KMS-11 (cell line): ENCODE results near the gene AMIGO3.

ENCODE experiments used
- H2AFZ ChIP-seq: fragments of 200-600 bp; sonication (generic); 2 replicates; pipeline ENCODE4 v1.6.1; 2016; ENCODE audit warnings: antibody characterized with exemption, mixed run types, low read depth
- H3K27ac ChIP-seq: fragments of 200-600 bp; sonication (generic); 2 replicates; pipeline ENCODE4 v1.6.1; 2016; ENCODE audit warnings: mild to moderate bottlenecking, mixed run types
- H3K27me3 ChIP-seq: fragments of 200-600 bp; sonication (generic); 2 replicates; pipeline ENCODE4 v1.6.1; 2017; ENCODE audit warnings: mild to moderate bottlenecking, low read depth, mixed run types, moderate library complexity; ENCODE audit not compliant: insufficient read depth
- H3K36me3 ChIP-seq: fragments of 200-600 bp; sonication (generic); 2 replicates; pipeline ENCODE4 v1.6.1; 2017; ENCODE audit warnings: mild to moderate bottlenecking, mixed run types; ENCODE audit not compliant: insufficient read depth
- H3K4me1 ChIP-seq: fragments of 200-600 bp; sonication (generic); 2 replicates; pipeline ENCODE4 v1.6.1; 2016; ENCODE audit warnings: mild to moderate bottlenecking, low read depth, mixed run types; ENCODE audit not compliant: poor library complexity, severe bottlenecking
- H3K4me2 ChIP-seq: fragments of 200-600 bp; sonication (generic); 2 replicates; pipeline ENCODE4 v1.7.0; 2016; ENCODE audit warnings: mild to moderate bottlenecking, mixed run types
- H3K4me3 ChIP-seq: fragments of 200-600 bp; sonication (generic); IDR thresholded peaks from 2 replicates; pipeline ENCODE4 v1.6.1; 2017; ENCODE audit warnings: low read depth, low read length, mixed read lengths; ENCODE audit not compliant: insufficient read depth
- H3K79me2 ChIP-seq: fragments of 200-600 bp; sonication (generic); 2 replicates; pipeline ENCODE4 v1.6.1; 2016; ENCODE audit warnings: low read depth, mixed run types; ENCODE audit not compliant: insufficient read depth
- H3K9ac ChIP-seq: fragments of 200-600 bp; sonication (generic); 2 replicates; pipeline ENCODE4 v1.6.1; 2016; ENCODE audit warnings: mild to moderate bottlenecking, mixed run types
- H4K20me1 ChIP-seq: fragments of 200-600 bp; sonication (generic); 2 replicates; pipeline ENCODE4 v1.6.1; 2016; ENCODE audit warnings: mild to moderate bottlenecking, mixed run types; ENCODE audit not compliant: insufficient read depth
- CTCF ChIP-seq: fragments of 200-600 bp; sonication (generic); conservative IDR thresholded peaks from 2 replicates; pipeline ENCODE4 v1.6.1; 2017; ENCODE audit warnings: low read depth, mild to moderate bottlenecking, antibody characterized with exemption, low read length, moderate library complexity, mixed read lengths

The AMIGO3 gene

GRCh38 chr3:49668414-49668797 lies 51.1 kb downstream of the AMIGO3 start:
- Histone ChIP-seq H3K27ac (no peak overlapping the region), H3K79me2 (no peaks in the 10 kb centered on the region), H3K4me1 (peaks cover 5% of the 10 kb centered on the region), H3K4me2 (no peak overlapping the region), H3K36me3 (no peaks in the 10 kb centered on the region), H2AFZ (no peak overlapping the region), H4K20me1 (no peaks in the 10 kb centered on the region), H3K27me3 (no peaks in the 10 kb centered on the region), H3K4me3 (no peak overlapping the region), H3K9ac (no peak overlapping the region)
- TF ChIP-seq CTCF = no peak

- no peaks in the 10 kb centered on the region for H3K36me3 ChIP-seq
- H2AFZ ChIP-seq = no peak overlapping the region
- H3K4me2 ChIP-seq = no peak overlapping the region
- H3K4me1 ChIP-seq = peaks cover 5% of the 10 kb centered on the region
- no peak for TF ChIP-seq CTCF
- no peak overlapping the region for H3K27ac ChIP-seq
- no peaks in the 10 kb centered on the region for H4K20me1 ChIP-seq
- H3K79me2 ChIP-seq = no peaks in the 10 kb centered on the region
- no peak overlapping the region for H3K4me3 ChIP-seq
- H3K9ac ChIP-seq = no peak overlapping the region
- no peaks in the 10 kb centered on the region for H3K27me3 ChIP-seq
These were observed 51.6 kb downstream of the AMIGO3 start for GRCh38 chr3:49667701-49668413.
